GM12878 (cell line): Measurements from ENCODE around the gene ABCC2. TPM values are rescaled to one million over a fixed set of nuclear protein-coding genes. Genes with fewer than 3 reads are reported as not detected.

ENCODE experiments used
- ATAC-seq: fragments of 200-7000 bp; cut with Tn5 transposase; 3 replicates; pipeline ENCODE4 v1.9.1; 2020; ENCODE audit warnings: mild to moderate bottlenecking, moderate library complexity
- BruUV-seq: library from RNA; stranded (reverse); fragments of 400-500 nt; replicated peaks from 2 replicates; lab custom pipeline; 2021; lab: Mats Ljungman, UMichigan
- CTCF ChIA-PET: fragments of 300-600 bp; sonication (Branson Sonifier 250); formaldehyde crosslinking; extraction: SDS; loops from one replicate; lab custom pipeline; 2021; ENCODE audit warnings: inconsistent platforms; lab: Yijun Ruan, JAX
- POLR2A ChIA-PET: fragments of 350-600 bp; formaldehyde crosslinking; extraction: SDS; loops from one replicate; lab custom pipeline; 2021; ENCODE audit warnings: inconsistent platforms; lab: Charles Lee
- RAD21 ChIA-PET: fragments of 300-600 bp; sonication (Branson Sonifier 250); formaldehyde crosslinking; loops from one replicate; lab custom pipeline; 2023; ENCODE audit warnings: antibody characterized with exemption; ENCODE audit not compliant: unreplicated experiment; lab: Charles Lee
- SMC1A ChIA-PET: fragments of 300-600 bp; sonication (Branson Sonifier 250); formaldehyde crosslinking; loops from one replicate; lab custom pipeline; 2023; ENCODE audit not compliant: unreplicated experiment, uncharacterized antibody; lab: Charles Lee
- DNase-seq: peaks from one replicate; pipeline ENCODE4 v3.0.0-alpha.2; 2011; ENCODE audit warnings: low read depth, low spot score
- FAIRE-seq: peaks from 3 replicates; lab custom pipeline; 2011; peaks lifted over from hg19 to GRCh38; lab: Jason Lieb, UNC
- H2AFZ ChIP-seq: 2 replicates; pipeline ENCODE4 v1.6.0; 2011; ENCODE audit warnings: low read depth, low read length, control low read depth; ENCODE audit not compliant: control insufficient read depth
- H3K27ac ChIP-seq: 2 replicates; pipeline ENCODE4 v1.5.1; 2011; ENCODE audit warnings: control low read depth; ENCODE audit not compliant: control insufficient read depth, insufficient read depth
- H3K27me3 ChIP-seq, 2 experiments: replicated peaks in 1 of 2; 2 replicates each; pipeline versions ENCODE4 v1.6.0 to v1.6.1; 2011; ENCODE audit warnings: low read length in 1 of 2; ENCODE audit not compliant: control insufficient read depth in 2 of 2, insufficient read depth in 2 of 2
- H3K36me3 ChIP-seq, 2 experiments: 2 replicates each; pipeline ENCODE4 v1.5.1; 2011; ENCODE audit warnings: low read length in 1 of 2; ENCODE audit not compliant: control insufficient read depth in 2 of 2, insufficient read depth in 2 of 2
- H3K4me1 ChIP-seq: 2 replicates; pipeline ENCODE4 v1.6.1; 2011; ENCODE audit warnings: mild to moderate bottlenecking, low read length, moderate library complexity, mixed read lengths; ENCODE audit not compliant: control insufficient read depth, insufficient read depth
- H3K4me2 ChIP-seq: 2 replicates; pipeline ENCODE4 v1.6.0; 2011; ENCODE audit warnings: control low read depth; ENCODE audit not compliant: control insufficient read depth, insufficient read depth
- H3K4me3 ChIP-seq: fragments of 200-600 bp; sonication (generic); 2 replicates; pipeline ENCODE4 v1.5.1; 2016
- H3K79me2 ChIP-seq: 2 replicates; pipeline ENCODE4 v1.6.0; 2011; ENCODE audit warnings: low read length; ENCODE audit not compliant: control insufficient read depth, insufficient read depth
- H3K9ac ChIP-seq: 2 replicates; pipeline ENCODE4 v1.8.0; 2011; ENCODE audit warnings: low read length, control low read depth, mixed read lengths; ENCODE audit not compliant: control insufficient read depth, insufficient read depth
- H3K9me3 ChIP-seq: replicated peaks from 3 replicates; pipeline ENCODE4 v1.5.1; 2011; ENCODE audit warnings: mild to moderate bottlenecking, low read length; ENCODE audit not compliant: control insufficient read depth, insufficient read depth
- H4K20me1 ChIP-seq: 2 replicates; pipeline ENCODE4 v1.6.0; 2011; ENCODE audit not compliant: control insufficient read depth, insufficient read depth
- FOXM1 ChIP-seq: IDR thresholded peaks from 2 replicates; pipeline ENCODE4 v1.6.1; 2012; ENCODE audit warnings: low read depth, mild to moderate bottlenecking, inconsistent platforms, low read length, moderate library complexity
- MXI1 ChIP-seq: fragments of 150-350 bp; IDR thresholded peaks from 2 replicates; pipeline ENCODE4 v1.6.1; 2011; ENCODE audit warnings: low read depth, mild to moderate bottlenecking, inconsistent platforms, low read length, improper control_type of control experiment
- RAD21 ChIP-seq: IDR thresholded peaks from 2 replicates; pipeline ENCODE4 v1.6.1; 2011; ENCODE audit warnings: mild to moderate bottlenecking, low read depth, low read length, moderate library complexity; ENCODE audit not compliant: insufficient read depth
- WGBS: methylation state at CpG from one replicate; pipeline ENCODE4 v1.1.6; 2016; ENCODE audit warnings: low lambda C conversion rate; ENCODE audit not compliant: insufficient replicate concordance, insufficient coverage; ENCODE audit errors: missing lambda C conversion rate; 5-methylcytosine and 5-hydroxymethylcytosine counted together
- in situ Hi-C: fragments of 300-500 bp; cut with MboI; formaldehyde crosslinking; loops from 9 replicates; pipeline ENCODE4 v1.14.3; 2018; ENCODE audit warnings: mixed read lengths
- intact Hi-C: fragments of 100-400 bp; cut with micrococcal nuclease; formaldehyde crosslinking; loops from one replicate; pipeline ENCODE4 v1.14.2; 2022; ENCODE audit not compliant: unreplicated experiment
- polyA plus RNA-seq, 11 experiments: library from polyadenylated mRNA; depleted of rRNA in 4 of 11; unstranded in 6 of 11; stranded (reverse) in 5 of 11; fragments of >200 nt; fragmentation: Nextera tagmentation in 4 of 11; fragmentation: Illumina TruSeq in 1 of 11; extraction: Ambion mirVana in 4 of 11; extraction: Trizol in 1 of 11; gene quantifications; 1 replicate in 1 of 11; 2 replicates in 10 of 11; pipeline versions ENCODE4 v1.2.1 to v1.2.3, GENCODE V29; 2011 to 2016; ENCODE audit warnings: inconsistent platforms in 2 of 11, missing spikeins in 2 of 11, low read depth in 1 of 11
- total RNA-seq, 4 experiments: library from RNA; depleted of rRNA in 3 of 4; stranded (reverse); fragments of >200 nt in 3 of 4; fragmentation: Illumina TruSeq in 1 of 4; extraction: Trizol in 1 of 4; gene quantifications; 2 replicates each; pipeline versions ENCODE4 v1.2.1 to v1.2.3, GENCODE V29; 2013 to 2021
- TF ChIP-seq, protein P1 (sequence below): fragments of 150-350 bp; IDR thresholded peaks from 2 replicates; pipeline ENCODE4 v1.6.1; 2014; ENCODE audit warnings: mild to moderate bottlenecking, low read depth, low read length
- TF ChIP-seq, protein P2 (sequence below): fragments of 450-650 bp; IDR thresholded peaks from 2 replicates; pipeline ENCODE4 v1.6.1; 2017; ENCODE audit warnings: mild to moderate bottlenecking, low read depth, inconsistent platforms; ENCODE audit not compliant: poor library complexity, severe bottlenecking

Gene ABCC2
- total and polyA plus RNA-seq, 10 of the 15 experiments (the other 5 are each of a cell fraction or from before 2014, with no cell fraction given): 0.02 to 0.95 (median 0.21) TPM

DNA sequence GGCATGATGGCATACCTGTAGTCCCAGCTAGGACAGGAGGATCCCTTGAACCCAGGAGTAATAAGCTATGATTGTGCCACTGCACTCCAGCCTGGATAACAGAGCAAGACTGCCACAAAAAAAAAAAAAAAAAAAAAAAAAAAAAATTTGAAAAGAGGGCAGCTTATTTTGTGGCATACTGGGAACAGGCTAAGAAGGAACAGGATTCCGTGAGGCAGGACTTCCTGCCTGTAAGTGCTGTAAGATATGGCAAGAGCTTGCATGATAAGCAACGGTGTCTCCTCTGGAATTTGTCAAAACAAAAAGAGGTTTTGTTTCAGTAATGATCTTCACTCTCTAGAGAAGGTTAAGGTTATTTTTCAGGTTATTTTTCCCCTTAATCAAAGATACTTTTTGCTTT, 101.1 kb downstream of the ABCC2 start:
- intact Hi-C loops (no loop called here), in situ Hi-C loops (no loop called here)

More for the DNA sequence above, 101.1 kb downstream of the ABCC2 start:
- no peak overlapping the region for H2AFZ ChIP-seq
- 98% methylated on average over 2 of the region's 2 CpGs for WGBS
- H3K27me3 ChIP-seq: no peaks in the 10 kb centered on the region
- H3K36me3 ChIP-seq: peaks cover 24 to 37% of the 10 kb centered on the region in 2 experiments
- no peaks in the 10 kb centered on the region for H3K9me3 ChIP-seq
- RAD21 ChIA-PET: interaction anchor here (1.5 kb wide), 1 partner anchor 163 kb away, joined by 4 read pairs; no protein-coding TSS in a partner anchor
- BruUV-seq: no TSS peak
- H3K27ac ChIP-seq: no peak overlapping the region
- POLR2A ChIA-PET: no interaction called here
- no peak overlapping the region for H3K4me3 ChIP-seq
- TF ChIP-seq, protein P1, sequence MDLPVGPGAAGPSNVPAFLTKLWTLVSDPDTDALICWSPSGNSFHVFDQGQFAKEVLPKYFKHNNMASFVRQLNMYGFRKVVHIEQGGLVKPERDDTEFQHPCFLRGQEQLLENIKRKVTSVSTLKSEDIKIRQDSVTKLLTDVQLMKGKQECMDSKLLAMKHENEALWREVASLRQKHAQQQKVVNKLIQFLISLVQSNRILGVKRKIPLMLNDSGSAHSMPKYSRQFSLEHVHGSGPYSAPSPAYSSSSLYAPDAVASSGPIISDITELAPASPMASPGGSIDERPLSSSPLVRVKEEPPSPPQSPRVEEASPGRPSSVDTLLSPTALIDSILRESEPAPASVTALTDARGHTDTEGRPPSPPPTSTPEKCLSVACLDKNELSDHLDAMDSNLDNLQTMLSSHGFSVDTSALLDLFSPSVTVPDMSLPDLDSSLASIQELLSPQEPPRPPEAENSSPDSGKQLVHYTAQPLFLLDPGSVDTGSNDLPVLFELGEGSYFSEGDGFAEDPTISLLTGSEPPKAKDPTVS: no peak
- TF ChIP-seq MXI1: no peak
- TF ChIP-seq, protein P2, sequence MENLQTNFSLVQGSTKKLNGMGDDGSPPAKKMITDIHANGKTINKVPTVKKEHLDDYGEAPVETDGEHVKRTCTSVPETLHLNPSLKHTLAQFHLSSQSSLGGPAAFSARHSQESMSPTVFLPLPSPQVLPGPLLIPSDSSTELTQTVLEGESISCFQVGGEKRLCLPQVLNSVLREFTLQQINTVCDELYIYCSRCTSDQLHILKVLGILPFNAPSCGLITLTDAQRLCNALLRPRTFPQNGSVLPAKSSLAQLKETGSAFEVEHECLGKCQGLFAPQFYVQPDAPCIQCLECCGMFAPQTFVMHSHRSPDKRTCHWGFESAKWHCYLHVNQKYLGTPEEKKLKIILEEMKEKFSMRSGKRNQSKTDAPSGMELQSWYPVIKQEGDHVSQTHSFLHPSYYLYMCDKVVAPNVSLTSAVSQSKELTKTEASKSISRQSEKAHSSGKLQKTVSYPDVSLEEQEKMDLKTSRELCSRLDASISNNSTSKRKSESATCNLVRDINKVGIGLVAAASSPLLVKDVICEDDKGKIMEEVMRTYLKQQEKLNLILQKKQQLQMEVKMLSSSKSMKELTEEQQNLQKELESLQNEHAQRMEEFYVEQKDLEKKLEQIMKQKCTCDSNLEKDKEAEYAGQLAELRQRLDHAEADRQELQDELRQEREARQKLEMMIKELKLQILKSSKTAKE: no peak
- no peak for TF ChIP-seq RAD21
- no peak for TF ChIP-seq FOXM1
- no peaks in the 10 kb centered on the region; the same call in 1 of the 2 replicates for H4K20me1 ChIP-seq
- CTCF ChIA-PET: no interaction called here
- SMC1A ChIA-PET: interaction anchor here (1.5 kb wide), 1 partner anchor 11 kb away, joined by 3 read pairs; no protein-coding TSS in a partner anchor
- H3K4me1 ChIP-seq: no peaks in the 10 kb centered on the region
- no peaks in the 10 kb centered on the region for H3K79me2 ChIP-seq
- DNase-seq: no peak
- ATAC-seq: no peak
- H3K4me2 ChIP-seq: no peak overlapping the region
- H3K9ac ChIP-seq: no peak overlapping the region
- FAIRE-seq: no peak
